NCI-H748 treated with DMSO at 0.1 percent for 48 hours (cell line): ENCODE measurements around the gene MRPS26.
"Not testable (repeated sequence)": the region's sequence is repeated elsewhere in the genome, so short reads cannot be mapped to it uniquely, and the experiment has no call there.

Source experiments
- DNase-seq: peaks from one replicate; lab custom pipeline; 2025; lab: John Stamatoyannopoulos, UW

Gene MRPS26

GRCh38 chr20:3074812-3075211, 29.0 kb downstream of the MRPS26 start:
- no peak for DNase-seq

DNA sequence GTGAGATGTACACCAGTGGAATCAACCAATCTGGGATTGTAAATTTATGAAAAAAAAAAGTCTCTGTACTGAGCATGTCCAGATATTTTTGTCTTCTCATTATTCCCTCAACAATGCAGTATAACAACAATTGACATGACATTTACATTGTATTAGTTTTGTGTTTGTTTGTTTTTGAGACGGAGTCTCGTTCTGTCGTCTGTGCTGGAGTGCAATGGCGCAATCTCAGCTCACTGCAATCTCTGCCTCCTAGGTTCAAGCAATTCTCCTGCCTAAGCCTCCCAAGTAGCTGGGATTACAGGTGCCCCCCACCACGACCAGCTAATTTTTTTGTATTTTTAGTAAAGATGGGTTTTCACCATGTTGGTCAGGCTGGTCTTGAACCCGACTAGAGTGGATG, 29.5 kb downstream of the MRPS26 start:
- not testable (repeated sequence) for DNase-seq

- no peak for DNase-seq
Observed at GRCh38 chr20:3077618-3078134, 31.8 kb downstream of the MRPS26 start.

- DNase-seq: no peak
Observed at GRCh38 chr20:3080939-3081388, 35.1 kb downstream of the MRPS26 start.

GRCh38 chr20:3081641-3082040, 35.8 kb downstream of the MRPS26 start:
- no peak for DNase-seq

- no peak for DNase-seq
Observed at GRCh38 chr20:3082306-3082951, 36.6 kb downstream of the MRPS26 start.

DNA sequence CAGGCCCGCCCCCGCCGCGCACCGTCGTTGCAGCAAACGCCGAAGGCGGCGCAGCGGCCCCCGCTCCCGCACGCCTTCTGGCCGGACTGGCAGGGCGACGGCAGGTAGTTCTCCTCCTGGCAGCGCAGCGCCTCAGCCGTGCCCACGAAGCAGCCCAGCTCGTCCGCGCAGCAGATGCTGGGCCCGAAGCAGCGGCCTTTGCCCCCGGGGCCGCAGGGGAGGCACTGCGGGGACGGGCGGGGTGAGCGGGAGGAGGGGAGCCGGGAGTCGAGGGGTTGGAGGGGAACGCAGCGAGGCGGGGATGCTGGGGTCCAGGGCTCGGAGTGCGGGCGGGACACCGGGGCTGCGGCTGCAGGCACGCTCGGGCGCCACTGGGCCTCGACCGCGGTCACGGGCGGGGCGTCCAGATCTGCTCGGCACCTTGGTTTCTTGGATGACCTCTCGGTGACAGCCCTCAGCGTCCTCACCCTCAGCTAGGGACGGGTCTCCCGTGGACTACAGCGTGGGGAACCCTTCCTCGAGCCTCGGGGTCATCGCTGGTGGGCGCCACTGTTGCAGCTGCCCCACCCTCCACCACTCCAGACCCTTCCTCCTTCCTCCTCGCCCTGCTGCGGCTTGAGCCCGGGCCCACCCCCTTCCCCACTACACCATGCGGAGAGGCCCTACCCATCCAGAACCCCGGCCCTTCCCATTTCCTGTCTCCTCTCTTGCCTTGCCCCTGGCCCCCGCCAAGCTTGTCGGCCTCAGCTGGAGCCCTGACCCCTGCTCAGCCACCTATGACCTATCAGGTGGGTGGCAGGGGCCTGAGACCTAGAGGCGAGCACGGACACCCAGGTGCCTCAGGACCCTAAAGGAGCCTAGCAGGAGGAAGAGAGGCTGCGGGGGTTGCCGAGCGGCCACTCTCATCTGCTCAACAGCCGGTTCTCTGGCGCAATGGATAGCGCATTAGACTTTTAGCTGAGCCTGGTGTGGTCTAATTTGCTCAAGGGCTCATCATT, 37.4 kb downstream of the MRPS26 start:
- no peak for DNase-seq

DNA sequence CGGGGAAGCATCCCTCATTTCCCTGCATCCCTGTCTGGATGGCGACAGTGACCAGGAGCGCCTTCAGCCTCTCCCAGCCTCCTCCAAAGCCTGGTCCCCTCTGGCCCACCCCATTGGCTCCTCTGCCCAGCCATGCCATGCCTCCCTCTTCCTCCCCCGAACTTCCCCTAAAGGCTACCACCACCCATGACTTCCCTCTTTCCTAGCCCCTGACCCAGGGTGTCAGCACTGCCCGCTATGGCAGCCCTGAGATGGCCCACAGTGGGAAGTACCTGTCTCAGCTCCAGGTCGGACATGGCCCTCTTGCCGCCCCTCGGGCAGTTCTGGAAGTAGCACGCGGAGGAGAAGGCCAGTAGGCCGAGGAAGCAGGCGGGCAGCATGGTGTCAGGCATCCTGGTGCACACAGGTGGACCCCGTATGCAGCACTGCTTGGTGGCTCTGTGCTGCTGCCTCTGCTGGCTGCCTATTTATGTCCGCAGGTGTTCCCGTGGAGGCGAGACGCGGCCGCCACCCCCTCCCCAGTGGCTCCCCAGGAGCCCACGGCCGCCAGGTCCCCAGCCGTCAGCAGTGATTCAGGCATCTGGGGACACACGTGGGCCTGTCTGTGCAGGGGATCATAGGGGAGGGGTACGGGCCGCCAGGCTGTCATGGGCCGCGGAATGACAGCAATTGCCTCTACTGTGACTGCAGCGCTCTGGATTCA, 38.6 kb downstream of the MRPS26 start, which contains the start of gene AVP:
Gene AVP (minus strand): TSS at position 442 of the 703 bp plus-strand sequence. CDS start 50 bp downstream, at position 392.
- DNase-seq: no peak

DNA sequence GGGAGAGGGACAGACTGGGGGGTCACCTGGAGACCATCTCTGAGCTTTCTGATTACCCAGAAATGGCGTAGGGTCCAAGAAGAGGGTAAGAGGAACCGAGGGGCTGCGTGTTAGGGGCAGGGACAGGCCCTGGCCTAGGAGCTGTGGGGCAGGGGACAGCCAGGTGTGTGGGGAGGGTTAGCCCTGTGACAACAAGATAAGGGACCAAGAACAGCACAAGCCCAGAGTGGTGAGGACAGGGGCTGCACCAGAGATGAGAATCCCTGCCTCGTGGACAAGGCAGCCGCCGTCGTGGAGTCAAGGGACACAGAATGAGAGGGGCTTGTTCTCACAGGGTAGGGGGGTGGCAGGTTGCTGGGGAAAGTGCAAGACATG, 39.1 kb downstream of the MRPS26 start:
- DNase-seq: no peak

- no peak for DNase-seq
Observed at GRCh38 chr20:3085571-3086072, 39.8 kb downstream of the MRPS26 start.

- DNase-seq: no peak
Observed at GRCh38 chr20:3088031-3088430, 42.2 kb downstream of the MRPS26 start.

DNA sequence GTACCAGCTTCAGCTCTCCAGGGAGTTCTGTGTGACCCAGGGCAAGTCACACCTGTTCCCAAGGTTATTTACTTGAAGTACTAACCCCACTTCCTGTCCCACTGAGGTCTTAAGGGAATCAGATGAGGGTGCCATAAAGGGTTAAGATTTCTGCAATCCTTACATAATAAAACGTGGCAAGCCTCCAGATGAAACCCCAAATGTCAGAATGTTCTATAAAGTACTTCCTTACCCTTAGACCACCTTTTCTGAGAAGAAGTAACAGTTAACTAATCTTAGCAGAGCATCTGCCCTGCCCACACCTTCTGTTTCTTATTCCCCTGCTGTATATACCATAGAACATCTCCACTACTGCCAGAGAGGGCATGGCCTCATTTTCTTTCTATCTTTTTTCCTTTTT, 44.7 kb downstream of the MRPS26 start:
- no peak for DNase-seq

DNA sequence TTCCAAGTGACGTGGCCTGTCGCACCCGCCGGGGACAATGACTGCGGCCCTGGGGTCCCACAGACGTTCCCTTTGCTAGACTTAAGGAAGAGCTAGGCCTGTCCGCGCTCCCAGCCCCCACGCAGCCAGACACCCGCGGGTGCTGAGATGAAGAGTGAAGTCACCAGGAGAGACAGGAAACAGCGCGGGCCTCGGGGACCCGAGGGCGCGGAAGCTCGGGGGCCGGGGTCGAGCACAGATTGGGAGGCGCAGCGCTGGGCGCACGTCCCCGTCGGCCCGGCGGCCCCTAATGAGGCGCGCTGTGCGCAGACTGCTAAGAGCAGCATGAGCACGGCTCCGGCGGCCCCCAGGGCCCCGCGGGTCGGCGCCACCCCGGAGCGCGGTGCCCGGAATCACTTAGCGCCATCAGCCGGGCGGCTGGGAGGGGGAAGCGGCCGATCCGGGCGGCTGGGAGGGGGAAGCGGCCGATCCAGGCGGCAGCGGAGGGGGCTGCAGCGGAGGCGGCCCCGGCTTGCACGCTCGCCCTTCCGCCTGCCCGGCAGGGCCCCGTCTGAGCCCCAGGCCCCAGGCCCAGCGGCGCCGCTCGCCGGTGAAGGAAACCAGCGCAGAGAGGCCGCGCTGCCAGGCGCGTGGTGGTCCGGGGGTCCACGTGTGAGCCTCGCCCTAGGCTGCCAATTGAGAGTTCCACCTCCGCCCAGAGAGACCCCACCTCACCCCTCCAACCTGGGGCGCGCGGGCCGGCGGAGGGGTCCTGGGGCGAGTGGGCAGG, 46.9 kb downstream of the MRPS26 start:
- DNase-seq: no peak

DNA sequence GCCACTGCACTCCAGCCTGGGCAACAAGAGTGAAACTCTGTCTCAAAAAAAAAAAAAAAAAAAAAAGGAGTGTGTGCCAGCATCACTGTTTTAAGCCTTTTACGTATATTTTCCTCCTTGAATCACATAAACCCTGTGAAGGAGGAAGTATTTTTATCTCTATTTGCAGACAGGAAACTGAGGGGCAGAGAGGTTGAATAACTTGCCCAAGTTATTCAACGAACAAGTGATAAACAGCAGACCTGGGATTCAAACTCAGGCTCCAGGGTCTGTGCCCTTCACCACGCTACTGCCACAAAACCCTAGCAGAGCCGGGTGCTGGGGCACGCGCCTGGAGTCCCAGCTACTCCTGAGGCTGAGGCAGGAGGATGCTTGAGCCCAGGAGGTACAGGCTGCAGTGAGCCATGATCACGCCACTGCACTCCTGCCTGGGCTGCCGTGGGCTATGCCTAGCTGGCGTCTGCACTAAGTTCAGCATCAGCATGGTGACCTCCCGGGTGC, 48.1 kb downstream of the MRPS26 start:
- no peak for DNase-seq

DNA sequence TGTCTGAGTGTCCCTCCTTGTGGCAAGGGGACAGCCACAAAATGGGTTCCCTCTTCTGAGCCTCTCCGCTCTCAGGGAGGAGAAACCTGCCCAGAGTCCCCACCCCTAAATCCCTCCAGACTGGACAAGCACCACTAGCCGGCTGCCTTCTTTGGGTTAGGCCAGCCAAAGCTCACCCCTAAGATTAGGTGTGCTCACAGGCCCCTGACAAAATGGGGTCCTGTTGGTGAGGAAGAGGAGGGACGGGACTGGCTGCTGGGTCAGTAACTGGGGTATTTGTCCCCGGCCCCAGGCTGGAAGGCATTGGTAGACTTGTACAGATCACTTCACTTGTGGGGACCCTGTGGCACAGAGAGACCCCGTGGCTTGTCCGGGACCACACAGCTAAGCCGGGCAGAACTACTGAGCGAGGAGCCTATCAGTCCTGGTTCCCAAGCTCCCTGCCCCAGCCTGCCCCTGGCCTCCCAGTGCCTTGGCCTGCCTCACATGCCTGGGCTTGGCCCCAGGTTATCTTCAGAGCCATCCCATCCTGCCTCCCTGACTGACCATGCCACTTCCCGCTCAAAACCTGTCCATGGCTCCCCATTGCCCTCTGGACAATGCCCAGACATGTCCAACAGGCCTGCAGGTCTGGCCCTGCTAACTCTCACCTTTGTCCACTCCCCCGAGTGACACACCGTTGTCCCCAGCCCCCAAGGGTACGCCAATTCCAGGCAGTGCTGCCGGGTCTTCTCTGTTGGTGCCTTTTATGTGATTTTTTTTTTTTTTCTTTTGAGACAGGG, 49.2 kb downstream of the MRPS26 start:
- DNase-seq: no peak
